Skin of body (tissue), 2 donors: ENCODE measurements around the gene C1QTNF8. TPM values are rescaled to one million over a fixed set of nuclear protein-coding genes. Genes with fewer than 3 reads are reported as not detected.

ENCODE experiments used
- DNase-seq: peaks from one replicate; lab custom pipeline; 2025; lab: John Stamatoyannopoulos, UW
- total RNA-seq: library from RNA; depleted of rRNA; stranded (reverse); fragments of >200 nt; gene quantifications from one replicate; pipeline ENCODE4 v1.2.3, GENCODE V29; 2014

Gene C1QTNF8
- not detected for total RNA-seq

DNA sequence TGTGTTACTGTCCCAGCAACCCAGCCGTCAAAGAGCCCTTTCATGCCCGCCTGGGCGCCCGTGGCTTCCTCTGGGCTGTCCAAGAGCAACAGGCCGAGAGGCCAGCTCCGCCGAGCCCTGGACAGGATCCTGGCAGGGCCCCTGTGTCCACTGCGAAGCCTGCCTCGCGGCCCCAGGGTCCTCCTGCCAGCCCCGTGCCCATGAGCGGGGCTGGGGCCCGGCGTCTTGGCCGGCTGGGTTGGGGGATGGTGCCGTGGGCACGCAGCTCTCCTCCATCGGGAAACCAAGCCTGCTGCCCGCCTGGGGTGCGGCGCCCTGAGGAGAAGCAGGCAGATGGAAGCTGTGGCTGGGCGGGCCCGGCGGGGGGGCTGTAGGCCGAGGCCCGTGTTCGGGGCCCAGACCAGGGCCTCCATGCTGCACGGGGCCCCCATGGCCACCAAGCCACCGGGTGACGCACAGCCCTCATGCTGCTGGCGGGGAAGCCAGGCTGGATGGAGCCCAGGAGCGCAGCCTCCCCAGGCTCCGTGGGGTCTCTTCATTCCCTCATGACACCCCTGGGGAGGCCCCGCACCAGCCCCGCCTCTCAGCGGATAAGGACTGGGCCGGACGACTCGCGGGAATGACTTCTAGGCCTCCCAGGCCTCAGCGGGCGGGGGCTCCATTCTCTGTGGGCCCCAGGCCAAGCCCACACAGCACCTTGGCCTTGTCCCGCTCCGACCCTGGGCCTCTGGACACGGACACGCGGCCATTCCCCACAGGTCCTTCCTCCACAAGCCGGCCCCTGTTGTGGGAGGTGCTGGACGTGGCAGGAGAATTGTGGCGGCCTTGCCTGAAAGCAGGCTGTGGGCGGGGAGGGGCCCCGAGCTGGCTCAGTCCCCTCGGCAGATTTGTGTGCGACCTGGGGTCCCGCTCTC lies at the start of gene C1QTNF8:
Gene C1QTNF8 (minus strand): TSS at position 76 of the 914 bp plus-strand sequence. CDS start 1,322 bp downstream, outside the sequence.
- DNase-seq: no peak

- no peak for DNase-seq
Measured at GRCh38 chr16:1145383-1146100, 49.5 kb upstream of the C1QTNF8 start.

GRCh38 chr16:1144476-1145382 lies 48.7 kb upstream of the C1QTNF8 start:
- DNase-seq: no peak

DNA sequence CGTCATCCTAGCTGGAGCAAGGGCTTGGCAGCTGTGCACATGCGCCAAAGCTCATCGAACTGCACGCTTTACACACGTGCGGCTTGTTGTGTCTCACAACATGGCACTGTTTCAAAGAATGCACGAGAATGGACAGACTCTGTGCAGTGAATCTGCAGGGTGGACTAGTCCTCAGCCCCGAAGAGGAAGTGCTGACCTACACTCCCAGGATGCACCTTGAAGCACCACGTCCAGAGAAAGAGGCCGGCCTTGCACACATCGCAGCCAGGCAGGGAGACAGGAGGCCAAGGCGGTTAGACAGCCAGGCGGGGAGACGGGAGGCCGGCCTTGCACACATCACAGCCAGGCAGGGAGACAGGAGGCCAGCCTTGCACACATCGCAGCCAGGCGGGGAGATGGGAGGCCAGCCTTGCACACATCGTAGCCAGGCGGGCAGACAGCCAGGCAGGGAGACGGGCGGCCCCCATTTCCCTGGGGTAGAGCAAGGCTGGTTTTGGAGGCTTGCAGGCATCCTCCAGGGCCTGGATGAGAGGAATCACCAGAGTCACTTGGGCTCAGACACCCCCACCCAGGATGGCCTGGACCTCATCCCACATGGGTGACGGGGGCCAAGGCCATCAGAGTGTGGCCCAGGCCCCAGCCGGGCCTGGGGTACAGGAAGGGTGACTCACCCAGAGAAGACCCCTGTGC lies 47.9 kb upstream of the C1QTNF8 start:
- no peak for DNase-seq

- DNase-seq: no peak
Measured at GRCh38 chr16:1142911-1143310, 46.9 kb upstream of the C1QTNF8 start.

DNA sequence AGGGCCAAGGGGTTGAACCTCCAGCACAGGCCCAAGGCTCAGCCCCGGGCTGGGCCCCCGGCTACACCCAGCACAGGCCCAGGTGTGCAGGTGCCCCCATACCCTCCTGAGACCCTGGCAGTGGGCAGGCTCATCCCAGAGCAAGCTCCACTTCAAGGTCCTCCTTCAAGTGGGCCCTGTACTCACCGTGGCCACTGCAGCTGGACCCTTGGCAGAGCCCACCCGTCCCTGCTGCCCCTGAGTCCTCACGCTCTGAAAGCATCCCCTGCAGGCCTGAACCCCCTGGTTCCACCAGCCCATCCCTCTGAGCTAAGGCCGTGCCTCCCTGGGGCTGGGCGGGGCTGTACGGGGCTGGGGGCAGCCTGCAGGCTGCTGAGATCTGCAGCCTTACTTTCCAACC lies 45.7 kb upstream of the C1QTNF8 start:
- DNase-seq: no peak

DNA sequence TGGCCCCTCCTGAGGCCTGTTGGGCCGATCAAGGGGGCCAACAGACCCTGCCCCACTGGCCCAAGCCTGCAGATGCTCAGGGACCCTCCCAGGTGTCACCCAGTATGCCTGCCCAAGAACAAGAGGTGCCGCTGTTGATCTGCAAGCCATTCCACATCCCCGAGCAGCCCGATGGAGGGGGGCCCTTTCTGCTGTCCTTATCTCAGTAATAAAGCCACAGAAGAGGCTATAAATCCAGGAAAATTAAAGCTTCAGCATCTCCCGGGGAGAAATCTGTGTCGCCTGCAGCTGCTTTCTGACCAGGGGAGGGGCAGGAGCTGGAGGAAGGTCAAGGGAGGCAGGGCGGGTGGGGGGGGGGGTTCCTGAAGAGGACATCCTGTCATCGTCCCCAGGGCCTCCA lies 45.1 kb upstream of the C1QTNF8 start:
- no peak for DNase-seq

GRCh38 chr16:1140582-1141162 lies 44.6 kb upstream of the C1QTNF8 start:
- DNase-seq: no peak

GRCh38 chr16:1137604-1138003 lies 41.6 kb upstream of the C1QTNF8 start:
- no peak for DNase-seq

DNA sequence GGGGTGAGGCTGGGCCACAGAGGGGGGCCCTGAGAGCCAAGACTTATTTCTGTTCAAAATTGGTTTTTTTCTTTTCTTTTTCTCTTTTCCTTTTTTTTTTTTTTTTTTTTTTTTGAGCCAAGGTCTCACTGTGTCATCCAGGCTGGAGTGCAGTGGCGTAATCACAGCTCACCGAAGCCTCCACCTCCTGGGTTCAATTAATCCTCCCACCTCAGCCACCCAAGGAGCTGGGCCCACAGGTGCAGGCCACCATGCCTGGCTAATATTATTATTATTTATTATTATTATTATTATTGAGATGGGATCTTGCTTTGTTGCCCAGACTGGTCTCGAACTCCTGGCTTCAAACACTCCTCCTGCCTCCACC lies 39.4 kb upstream of the C1QTNF8 start:
- no peak for DNase-seq

DNA sequence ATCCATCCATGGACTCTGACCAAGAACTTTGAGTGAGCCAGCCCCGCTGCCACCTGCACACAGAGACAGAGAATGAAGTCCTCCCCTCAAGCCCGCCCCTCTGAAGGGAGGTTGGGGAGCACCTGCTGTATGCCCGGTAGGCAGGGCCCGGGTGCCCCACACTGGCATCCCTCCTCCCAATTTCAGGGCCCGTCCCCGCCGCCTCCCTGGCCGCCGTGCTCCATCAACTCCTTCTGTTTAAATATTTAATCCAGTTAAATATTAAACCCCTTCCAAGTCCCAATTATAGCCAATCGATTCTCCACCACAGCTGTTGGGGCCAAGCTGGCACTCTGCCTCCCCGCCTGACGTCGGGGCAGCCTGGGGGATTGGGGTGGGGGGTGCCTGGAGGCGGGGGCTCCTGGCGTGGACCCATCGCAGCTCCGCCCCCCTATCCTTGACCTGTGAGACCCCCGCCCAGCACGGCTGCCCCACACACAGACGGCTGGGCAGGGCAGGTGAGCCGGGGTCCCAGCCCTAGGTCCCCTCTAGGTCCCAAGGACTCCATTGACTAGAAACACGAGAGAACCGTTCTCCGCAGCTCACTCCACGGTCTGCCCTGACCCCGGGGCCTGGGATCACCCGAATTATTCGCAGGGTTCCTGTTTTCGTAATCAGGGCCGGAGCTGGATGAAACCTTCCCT lies 38.9 kb upstream of the C1QTNF8 start:
- no peak for DNase-seq

DNA sequence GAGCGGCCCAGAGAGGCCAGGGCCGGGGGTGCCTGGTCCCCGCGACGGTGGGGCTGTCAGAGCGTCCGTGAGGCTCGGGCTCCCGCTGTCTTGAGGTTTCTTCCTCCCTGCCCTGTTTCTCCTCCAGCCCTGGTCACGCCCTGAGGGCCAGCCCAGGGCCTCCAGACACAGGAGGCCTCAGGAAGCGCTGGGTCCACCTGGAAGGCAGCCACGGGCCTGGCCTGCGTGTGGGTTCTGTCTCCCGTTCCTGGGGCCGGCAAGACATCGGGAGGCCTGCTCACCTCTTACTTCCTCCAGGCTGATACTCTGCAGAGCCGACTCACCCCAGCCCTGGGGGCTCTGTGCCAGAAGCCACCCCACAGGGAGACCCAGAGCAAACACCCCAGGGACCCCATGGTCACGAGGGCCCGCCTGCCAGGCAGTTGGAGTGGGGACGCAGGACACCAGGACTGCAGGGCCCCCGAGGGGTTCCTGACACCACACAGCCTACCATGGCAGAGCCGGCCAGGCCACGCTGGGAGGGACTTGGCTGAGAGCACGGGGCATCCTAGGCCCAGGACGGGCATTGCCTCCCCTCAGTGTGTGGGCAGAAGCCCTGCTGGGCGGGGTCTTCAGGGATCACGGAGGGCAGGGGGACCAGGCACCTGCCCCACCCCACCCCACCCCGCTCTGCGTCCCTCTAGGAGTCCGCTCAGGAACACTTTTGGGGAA lies 37.9 kb upstream of the C1QTNF8 start:
- no peak for DNase-seq

GRCh38 chr16:1133271-1133670 lies 37.2 kb upstream of the C1QTNF8 start:
- DNase-seq: no peak

DNA sequence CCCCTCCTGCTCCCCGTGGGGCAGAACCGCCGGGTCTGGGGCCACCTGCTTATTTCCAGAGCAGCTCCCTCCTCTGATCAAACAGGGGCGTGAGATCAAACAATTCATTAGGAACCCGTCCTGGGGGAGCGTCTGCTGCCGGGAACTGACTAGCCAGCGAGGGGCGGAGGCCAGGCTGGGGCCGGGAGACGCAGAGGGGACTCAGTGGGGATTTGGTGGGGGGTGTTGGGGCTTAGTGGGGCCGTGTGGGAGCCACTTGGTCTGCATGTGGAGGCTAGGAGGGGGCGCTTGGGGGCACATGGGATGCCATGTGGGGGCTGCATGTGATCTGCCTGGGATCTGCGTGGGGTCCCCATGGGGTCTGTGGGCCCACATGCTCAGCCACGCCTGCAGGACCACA lies 36.4 kb upstream of the C1QTNF8 start:
- no peak for DNase-seq

DNA sequence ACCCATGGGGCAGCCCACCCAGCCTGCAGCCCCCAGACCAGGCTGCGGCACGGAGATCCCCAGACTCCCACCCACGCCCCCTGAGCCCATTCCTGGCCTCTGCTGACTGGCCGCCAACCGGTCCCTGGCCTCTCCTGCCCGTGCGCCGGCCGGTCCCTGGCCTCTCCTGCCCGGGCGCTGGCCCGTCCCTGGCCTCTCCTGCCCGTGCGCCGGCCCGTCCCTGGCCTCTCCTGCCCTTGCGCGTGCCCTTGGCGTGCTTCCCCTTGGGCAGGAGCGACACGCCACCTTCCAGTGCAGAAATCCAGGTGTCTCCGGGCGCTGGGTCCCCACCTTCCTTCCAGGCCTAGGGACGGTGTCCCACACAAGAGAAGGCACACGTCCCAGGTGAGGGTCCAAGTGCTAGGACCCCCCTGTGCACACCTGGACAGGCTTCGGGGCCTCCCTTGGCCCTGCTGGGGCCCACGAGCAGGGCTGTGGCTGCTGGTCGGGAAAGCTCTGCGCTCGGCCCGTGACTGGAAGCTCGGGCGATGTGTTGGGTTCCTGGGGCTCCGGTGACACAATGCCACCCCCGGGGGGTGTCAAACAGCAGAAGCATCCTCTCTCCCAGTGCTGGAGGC lies 35.4 kb upstream of the C1QTNF8 start:
- no peak for DNase-seq

DNA sequence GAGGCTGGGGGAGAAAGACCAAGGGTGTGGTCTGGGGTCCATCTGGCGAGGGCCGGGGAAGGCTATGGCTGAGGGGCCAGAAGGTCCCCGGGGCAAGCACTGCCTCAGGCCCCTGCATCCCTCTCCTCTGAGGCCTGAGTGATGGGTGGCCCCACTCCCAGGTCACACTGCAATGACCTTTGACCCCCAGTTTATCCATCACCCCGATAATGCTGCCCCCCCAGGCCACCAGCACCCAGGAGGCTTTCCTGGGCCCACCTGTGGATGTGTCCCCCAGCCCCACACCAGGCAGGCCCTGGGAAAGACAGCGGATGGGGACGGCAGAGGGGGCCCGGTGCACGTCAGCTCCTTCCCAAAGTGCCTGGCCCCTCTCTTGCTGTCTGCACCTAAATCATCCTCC lies 34.3 kb upstream of the C1QTNF8 start:
- no peak for DNase-seq

- DNase-seq: no peak
Measured at GRCh38 chr16:1129106-1129960, 33.3 kb upstream of the C1QTNF8 start.
